ENCODE results near the gene ARHGAP28. TPM values are rescaled to one million over a fixed set of nuclear protein-coding genes. Genes with fewer than 3 reads are reported as not detected.

Gene ARHGAP28
- total RNA-seq, 2 donors from 2014 or later, result 0.41 to 1.8 TPM

GRCh38 chr18:6917072-6917471 lies 187.6 kb downstream of the ARHGAP28 start:
- Histone ChIP-seq H3K36me3 (no peaks in the 10 kb centered on the region), H3K4me1 (ENCODE audit: control insufficient read depth in 1 of 2, low read depth in 2 of 2) (no peaks in the 10 kb centered on the region), H3K27ac (no peak overlapping the region), H3K9me3 (no peaks in the 10 kb centered on the region), H3K4me3 (no peak overlapping the region), H3K27me3 (replicated peaks; ENCODE audit: insufficient read depth) (no peaks in the 10 kb centered on the region)
- ATAC-seq (ENCODE audit: insufficient number of reproducible peaks, low FRiP score, low read depth) (no peak), DNase-seq (ENCODE audit: low spot score) (no peak)
- TF ChIP-seq CTCF (IDR thresholded peaks at IDR 0.05), result no peak

- Histone ChIP-seq H3K9me3 (no peaks in the 10 kb centered on the region), H3K4me1 (ENCODE audit: control insufficient read depth in 1 of 2, low read depth in 2 of 2) (no peaks in the 10 kb centered on the region), H3K27ac (no peak overlapping the region), H3K27me3 (replicated peaks; ENCODE audit: insufficient read depth) (no peaks in the 10 kb centered on the region), H3K36me3 (no peaks in the 10 kb centered on the region), H3K4me3 (no peak overlapping the region)
- no peak for DNase-seq (ENCODE audit: low spot score)
- TF ChIP-seq CTCF (IDR thresholded peaks at IDR 0.05), result peak; percentile 43
- no peak for ATAC-seq (ENCODE audit: insufficient number of reproducible peaks, low FRiP score, low read depth)
Measured at GRCh38 chr18:6920099-6920955, 190.8 kb downstream of the ARHGAP28 start.

- no peak overlapping the region for H3K4me3 ChIP-seq
- no peaks in the 10 kb centered on the region for H3K27me3 ChIP-seq (replicated peaks; ENCODE audit: insufficient read depth)
- ATAC-seq (ENCODE audit: insufficient number of reproducible peaks, low FRiP score, low read depth) (no peak), DNase-seq (ENCODE audit: low spot score) (no peak)
- H3K36me3 ChIP-seq, result no peaks in the 10 kb centered on the region
- no peaks in the 10 kb centered on the region for H3K9me3 ChIP-seq
- H3K27ac ChIP-seq, result no peak overlapping the region
- no peaks in the 10 kb centered on the region for H3K4me1 ChIP-seq (ENCODE audit: control insufficient read depth in 1 of 2, low read depth in 2 of 2)
- TF ChIP-seq CTCF (IDR thresholded peaks at IDR 0.05), result no peak
Measured at GRCh38 chr18:6921571-6921970, 192.1 kb downstream of the ARHGAP28 start.

- TF ChIP-seq CTCF (IDR thresholded peaks at IDR 0.05), result no peak
Measured at GRCh38 chr18:6923220-6923619, 193.7 kb downstream of the ARHGAP28 start.

GRCh38 chr18:6927153-6927552 lies 197.6 kb downstream of the ARHGAP28 start:
- no peaks in the 10 kb centered on the region for H3K27me3 ChIP-seq (replicated peaks; ENCODE audit: insufficient read depth)
- TF ChIP-seq CTCF (IDR thresholded peaks at IDR 0.05), result no peak
- H3K36me3 ChIP-seq, result no peaks in the 10 kb centered on the region
- ATAC-seq (ENCODE audit: insufficient number of reproducible peaks, low FRiP score, low read depth) (no peak), DNase-seq (ENCODE audit: low spot score) (no peak)
- no peaks in the 10 kb centered on the region for H3K9me3 ChIP-seq
- H3K27ac ChIP-seq, result no peak overlapping the region
- H3K4me1 ChIP-seq (ENCODE audit: control insufficient read depth in 1 of 2, low read depth in 2 of 2), result no peaks in the 10 kb centered on the region
- H3K4me3 ChIP-seq, result no peak overlapping the region

More at GRCh38 chr18:6923220-6923619, 193.7 kb downstream of the ARHGAP28 start:
- Histone ChIP-seq H3K27me3 (replicated peaks; ENCODE audit: insufficient read depth) (no peaks in the 10 kb centered on the region), H3K36me3 (no peaks in the 10 kb centered on the region), H3K9me3 (no peaks in the 10 kb centered on the region), H3K27ac (no peak overlapping the region), H3K4me3 (no peak overlapping the region), H3K4me1 (ENCODE audit: control insufficient read depth in 1 of 2, low read depth in 2 of 2) (no peaks in the 10 kb centered on the region)
- ATAC-seq (ENCODE audit: insufficient number of reproducible peaks, low FRiP score, low read depth) (no peak), DNase-seq (ENCODE audit: low spot score) (no peak)
